Testis (tissue), 3 donors: ENCODE measurements around the gene PCNX1. TPM values are rescaled to one million over a fixed set of nuclear protein-coding genes. Genes with fewer than 3 reads are reported as not detected.

Experiments
- DNase-seq: peaks from one replicate; pipeline ENCODE4 v3.0.0-alpha.2; 2019
- H3K27ac ChIP-seq, 2 donors: fragments of 200-600 bp; sonication (generic); one replicate each; pipeline ENCODE4 v1.5.1; 2019
- H3K27me3 ChIP-seq: fragments of 200-600 bp; sonication (generic); one replicate; pipeline ENCODE4 v1.5.1; 2019
- H3K36me3 ChIP-seq: fragments of 200-600 bp; sonication (generic); one replicate; pipeline ENCODE4 v1.5.1; 2017; ENCODE audit warnings: low read depth; ENCODE audit errors: missing control alignments
- H3K4me1 ChIP-seq: fragments of 200-600 bp; sonication (generic); one replicate; pipeline ENCODE4 v1.5.1; 2019
- H3K4me3 ChIP-seq, 2 donors: fragments of 200-600 bp; sonication (generic); one replicate each; pipeline ENCODE4 v1.5.1; 2017 to 2019
- H3K9me3 ChIP-seq: fragments of 200-600 bp; sonication (generic); one replicate; pipeline ENCODE4 v1.5.1; 2017
- POLR2A ChIP-seq: fragments of 450-650 bp; IDR thresholded peaks from one replicate; pipeline ENCODE4 v1.6.1; 2017; ENCODE audit warnings: antibody characterized with exemption, mild to moderate bottlenecking, moderate library complexity
- WGBS, 2 donors: methylation state at CpG; one replicate each; pipeline ENCODE4 v1.1.5; 2018; 5-methylcytosine and 5-hydroxymethylcytosine counted together
- intact Hi-C: fragments of 100-400 bp; cut with DNase I; formaldehyde crosslinking; loops from one replicate; pipeline ENCODE4 v1.15.1; 2023; ENCODE audit warnings: low total_unique reads
- polyA plus RNA-seq: library from polyadenylated mRNA; stranded (reverse); fragments of 350-450 nt; fragmentation: Illumina TruSeq; extraction: RNeasy Lipid Tissue Mini Kit (QIAGEN cat#74804); gene quantifications from one replicate; pipeline ENCODE4 v1.2.3, GENCODE V29; 2014; ENCODE audit warnings: low read depth, low replicate concordance; ENCODE audit not compliant: insufficient read depth
- total RNA-seq, 2 donors: library from RNA; depleted of rRNA; stranded (reverse); fragments of >200 nt; gene quantifications; one replicate each; pipeline ENCODE4 v1.2.3, GENCODE V29; 2016
- TF ChIP-seq, protein P1 (sequence below), 3 experiments: fragments of 450-650 bp in 2 of 3; fragments of 200-600 bp in 1 of 3; sonication (generic) in 1 of 3; IDR thresholded peaks; one replicate each; pipeline ENCODE4 v1.5.1; 2016 to 2019; ENCODE audit warnings: antibody characterized with exemption in 3 of 3, mild to moderate bottlenecking in 2 of 3, moderate library complexity in 1 of 3

Gene PCNX1
- total and polyA plus RNA-seq, 3 donors from 2014 or later, result 70.9 to 123 (median 105) TPM

DNA sequence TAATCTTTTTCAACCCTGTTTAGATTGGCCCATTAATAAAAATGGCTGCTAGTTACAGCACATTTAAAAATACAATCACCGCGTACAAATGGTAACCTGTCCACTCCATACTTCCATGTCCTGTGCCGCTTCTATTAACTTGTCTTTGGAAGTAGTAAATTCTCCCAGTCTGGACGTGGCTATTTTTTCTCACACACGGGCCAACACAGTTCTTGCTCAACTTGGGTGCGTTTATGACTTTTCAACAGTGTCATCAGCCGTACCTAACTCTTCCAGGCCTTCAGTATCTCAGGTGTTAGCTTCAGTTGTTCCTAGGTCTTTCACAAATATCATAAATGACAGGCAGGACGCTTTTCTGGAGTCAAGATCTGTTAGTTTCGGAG, 475 bp upstream of the PCNX1 start:
- TF ChIP-seq, protein P1, sequence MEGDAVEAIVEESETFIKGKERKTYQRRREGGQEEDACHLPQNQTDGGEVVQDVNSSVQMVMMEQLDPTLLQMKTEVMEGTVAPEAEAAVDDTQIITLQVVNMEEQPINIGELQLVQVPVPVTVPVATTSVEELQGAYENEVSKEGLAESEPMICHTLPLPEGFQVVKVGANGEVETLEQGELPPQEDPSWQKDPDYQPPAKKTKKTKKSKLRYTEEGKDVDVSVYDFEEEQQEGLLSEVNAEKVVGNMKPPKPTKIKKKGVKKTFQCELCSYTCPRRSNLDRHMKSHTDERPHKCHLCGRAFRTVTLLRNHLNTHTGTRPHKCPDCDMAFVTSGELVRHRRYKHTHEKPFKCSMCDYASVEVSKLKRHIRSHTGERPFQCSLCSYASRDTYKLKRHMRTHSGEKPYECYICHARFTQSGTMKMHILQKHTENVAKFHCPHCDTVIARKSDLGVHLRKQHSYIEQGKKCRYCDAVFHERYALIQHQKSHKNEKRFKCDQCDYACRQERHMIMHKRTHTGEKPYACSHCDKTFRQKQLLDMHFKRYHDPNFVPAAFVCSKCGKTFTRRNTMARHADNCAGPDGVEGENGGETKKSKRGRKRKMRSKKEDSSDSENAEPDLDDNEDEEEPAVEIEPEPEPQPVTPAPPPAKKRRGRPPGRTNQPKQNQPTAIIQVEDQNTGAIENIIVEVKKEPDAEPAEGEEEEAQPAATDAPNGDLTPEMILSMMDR (IDR thresholded peaks at IDR 0.05), result no peak
- TF ChIP-seq POLR2A, result no peak
- H3K9me3 ChIP-seq, result no peaks in the 10 kb centered on the region
- H3K4me1 ChIP-seq, result peaks cover 12% of the 10 kb centered on the region
- no peak for DNase-seq
- no peaks in the 10 kb centered on the region for H3K27me3 ChIP-seq
- intact Hi-C loops, result no loop called here
- WGBS, 2 donors, result 7 to 8% methylated on average over 9 of the region's 9 CpGs
- H3K36me3 ChIP-seq, result no peaks in the 10 kb centered on the region
- H3K4me3 ChIP-seq, result peak overlapping the region; percentile 96 to 98
- peak overlapping the region; percentile 98 for H3K27ac ChIP-seq

DNA sequence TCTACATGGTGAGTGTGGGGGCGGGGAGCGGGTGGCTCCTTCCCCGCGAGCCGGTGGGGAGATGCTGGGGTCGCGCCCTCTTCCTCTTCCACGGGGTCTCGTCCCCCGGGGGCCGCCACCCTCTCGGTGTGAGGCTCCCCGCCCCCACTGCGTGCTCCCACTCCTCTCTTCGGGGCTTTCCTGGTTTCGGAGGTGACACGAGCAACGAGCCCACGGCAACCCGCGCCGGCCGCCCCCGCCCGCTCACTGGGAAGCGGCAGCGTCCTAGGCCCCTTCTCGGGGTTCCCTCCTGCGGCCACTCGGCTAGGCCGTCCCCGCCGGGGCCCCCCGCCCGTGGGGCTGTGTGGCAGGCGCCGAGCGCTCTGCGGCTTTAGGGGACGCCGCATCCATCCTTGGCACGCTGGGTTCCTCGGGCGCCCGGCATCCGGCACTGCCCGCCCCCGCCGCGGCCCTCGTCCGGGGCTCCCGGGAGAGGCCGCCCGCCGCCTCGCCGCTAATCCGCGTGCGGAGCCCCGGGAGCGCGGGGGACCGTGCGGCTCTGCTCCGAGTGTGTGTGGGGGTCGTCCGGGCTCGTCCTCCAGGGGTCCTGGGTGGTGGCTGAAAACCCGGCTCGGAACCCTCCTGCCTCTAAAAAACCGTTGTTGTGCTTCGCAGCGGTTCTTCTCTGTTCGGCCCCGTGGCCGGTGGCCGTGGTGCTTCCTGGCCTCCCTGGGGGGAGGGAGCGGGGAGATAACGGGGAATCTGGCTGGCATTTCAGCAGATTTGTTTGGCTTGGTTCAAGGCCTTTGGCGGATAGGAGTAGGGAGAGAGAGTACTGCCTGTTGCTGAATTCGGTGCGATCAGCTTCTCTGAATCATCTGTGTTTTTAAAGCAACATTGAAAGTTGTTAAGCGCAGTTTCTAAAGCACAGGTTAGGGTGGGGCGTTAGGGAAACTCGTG, 1.0 kb downstream of the PCNX1 start:
- Histone ChIP-seq H3K27ac (peak overlapping the region; percentile 98), H3K4me3 (peak overlapping the region; percentile 96 to 98), H3K9me3 (no peaks in the 10 kb centered on the region), H3K4me1 (peaks cover 12% of the 10 kb centered on the region), H3K36me3 (no peaks in the 10 kb centered on the region), H3K27me3 (no peaks in the 10 kb centered on the region)
- intact Hi-C loops, result no loop called here
- TF ChIP-seq POLR2A, result no peak
- TF ChIP-seq, protein P1 (IDR thresholded peaks at IDR 0.05), result no peak
- 0 to 1% methylated on average over 46 to 68 of the region's 87 CpGs for WGBS, 2 donors
- peak; percentile 71 for DNase-seq

DNA sequence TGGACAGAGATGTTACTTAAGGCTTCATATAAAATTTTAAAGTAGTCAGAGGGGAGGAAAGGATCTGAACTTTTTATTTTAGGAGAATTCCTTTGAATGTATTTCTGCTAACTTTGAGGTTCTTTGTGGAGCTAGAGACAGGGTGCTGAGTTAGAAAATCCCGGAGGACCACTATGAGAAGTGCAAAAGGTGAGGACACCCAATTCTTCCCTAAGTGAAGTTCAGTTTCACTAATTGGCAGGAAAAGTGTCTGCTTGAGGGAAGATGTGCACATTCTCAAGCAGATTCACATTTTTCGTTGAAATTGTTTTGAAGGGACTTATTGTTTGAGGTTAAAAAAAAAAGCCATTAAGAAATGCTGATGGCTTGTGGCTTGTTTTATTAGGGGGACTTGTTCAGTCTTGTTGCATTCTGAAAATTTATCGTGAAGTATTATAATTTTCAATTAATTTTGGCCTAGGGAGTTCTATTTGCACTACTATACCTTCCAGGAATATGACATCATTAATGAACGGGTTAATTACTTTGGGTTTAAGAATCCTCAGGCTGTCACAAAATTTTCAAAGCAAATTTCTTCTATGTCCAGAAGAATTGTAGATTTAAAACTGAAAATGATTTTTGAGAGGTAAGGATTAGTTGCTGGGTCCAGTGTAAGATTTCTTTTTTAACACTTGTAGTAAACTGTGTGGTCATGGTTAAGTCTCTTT, 1.8 kb downstream of the PCNX1 start:
- Histone ChIP-seq H3K4me3 (peak overlapping the region; percentile 96 to 98), H3K27ac (peak overlapping the region; percentile 98), H3K27me3 (no peaks in the 10 kb centered on the region), H3K36me3 (no peaks in the 10 kb centered on the region), H3K4me1 (peaks cover 12% of the 10 kb centered on the region), H3K9me3 (no peaks in the 10 kb centered on the region)
- WGBS, 2 donors, result 10 to 20% methylated on average over 4 of the region's 4 CpGs
- intact Hi-C loops, result no loop called here
- DNase-seq, result no peak
- TF ChIP-seq, protein P1 (IDR thresholded peaks at IDR 0.05), result no peak
- TF ChIP-seq POLR2A, result no peak

DNA sequence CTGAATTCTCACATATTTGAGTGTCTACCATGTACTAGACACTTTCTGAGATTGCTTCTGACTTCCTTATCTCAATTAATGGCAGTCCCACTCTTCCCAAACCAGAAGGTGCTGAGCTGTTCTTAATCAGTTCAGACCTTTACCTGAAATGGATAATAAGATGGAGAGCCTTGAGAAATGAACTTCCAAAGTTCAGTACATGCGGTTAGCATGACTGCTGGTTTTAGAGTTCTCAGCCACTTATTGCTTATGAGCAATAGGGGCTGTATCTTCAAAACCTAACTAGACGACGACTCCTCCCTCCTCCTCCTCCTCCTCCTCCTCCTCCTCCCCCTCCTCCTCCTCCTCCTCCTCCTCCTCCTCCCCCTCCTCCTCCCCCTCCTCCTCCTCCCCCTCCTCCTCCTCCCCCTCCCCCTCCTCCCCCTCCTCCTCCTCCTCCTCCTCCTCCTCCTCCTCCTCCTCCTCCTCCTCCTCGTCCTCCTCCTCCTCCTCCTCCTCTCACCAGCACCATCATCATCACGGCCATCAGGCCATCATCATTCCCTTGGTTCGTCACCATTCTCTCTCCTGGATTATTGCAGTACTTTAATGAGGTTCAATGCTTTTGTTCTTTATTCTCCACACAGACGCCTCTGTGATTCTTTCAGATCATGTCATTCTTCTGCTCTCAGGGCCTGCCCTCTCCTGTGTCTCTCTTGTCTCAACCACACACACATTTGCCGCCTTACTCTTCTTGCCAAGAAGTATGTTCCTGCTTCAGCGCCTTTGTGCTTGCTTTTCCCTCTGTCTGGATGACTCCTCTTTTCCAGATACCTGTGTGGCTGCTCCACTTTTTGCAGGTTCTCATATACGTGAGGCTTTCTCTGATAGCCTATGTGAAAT, 2.7 kb downstream of the PCNX1 start:
- Histone ChIP-seq H3K4me3 (no peak overlapping the region), H3K9me3 (no peaks in the 10 kb centered on the region), H3K27me3 (no peaks in the 10 kb centered on the region), H3K36me3 (no peaks in the 10 kb centered on the region), H3K27ac (no peak overlapping the region), H3K4me1 (peaks cover 12% of the 10 kb centered on the region)
- WGBS, 2 donors, result 50 to 56% methylated on average over 8 to 9 of the region's 10 CpGs
- TF ChIP-seq, protein P1 (IDR thresholded peaks at IDR 0.05), result no peak
- TF ChIP-seq POLR2A, result no peak
- DNase-seq, result no peak
- intact Hi-C loops, result no loop called here
